Measurements from ENCODE around the gene ADSL.
"Not testable (repeated sequence)": the region's sequence is repeated elsewhere in the genome, so short reads cannot be mapped to it uniquely, and the experiment has no call there.

The ADSL gene

DNA sequence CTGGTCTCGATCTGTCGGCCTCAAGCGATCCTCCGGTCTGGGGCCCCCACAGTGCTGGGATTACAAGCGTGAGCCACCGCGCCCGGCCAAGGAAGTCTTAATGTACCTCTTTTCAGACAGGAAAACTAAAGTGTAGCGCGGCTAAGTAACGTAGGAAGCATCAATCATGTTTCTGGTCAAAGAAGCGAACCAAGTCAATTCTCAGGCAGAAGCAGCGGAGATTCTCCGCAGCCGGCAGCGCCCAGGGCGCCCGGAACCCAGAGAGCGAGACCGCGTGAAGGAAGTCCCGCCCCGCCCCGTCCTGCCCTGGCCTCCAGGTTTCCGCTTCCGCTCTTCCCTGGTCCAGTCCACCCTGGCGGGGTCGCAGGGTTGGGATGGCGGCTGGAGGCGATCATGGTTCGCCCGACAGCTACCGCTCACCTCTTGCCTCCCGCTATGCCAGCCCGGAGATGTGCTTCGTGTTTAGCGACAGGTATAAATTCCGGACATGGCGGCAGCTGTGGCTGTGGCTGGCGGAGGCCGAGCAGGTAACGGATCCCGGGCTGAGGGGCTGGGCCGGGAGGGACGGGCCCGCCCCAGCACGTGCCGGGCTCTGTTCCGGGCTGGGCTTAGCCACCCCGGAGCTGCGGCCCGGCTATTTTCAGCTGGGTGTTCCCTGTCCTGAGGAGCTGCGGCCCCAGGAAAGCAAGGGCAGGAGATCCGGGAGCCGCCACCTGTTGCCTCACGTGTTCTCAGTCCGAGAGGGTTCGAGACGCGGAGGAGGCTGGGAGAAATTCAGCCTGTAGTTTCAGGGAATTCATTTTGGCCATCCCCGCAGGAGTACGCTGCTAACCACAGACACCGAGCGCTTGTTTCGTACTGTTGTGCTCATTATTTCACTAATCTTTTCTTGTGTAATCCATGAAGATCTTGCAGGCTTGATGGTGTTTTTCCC lies at the start of gene ADSL:
TSS of gene ADSL (plus strand) at position 316 of the 934 bp plus-strand sequence. CDS start at position 375, 59 bp downstream.
- DNase-seq = peak; percentile 75

DNA sequence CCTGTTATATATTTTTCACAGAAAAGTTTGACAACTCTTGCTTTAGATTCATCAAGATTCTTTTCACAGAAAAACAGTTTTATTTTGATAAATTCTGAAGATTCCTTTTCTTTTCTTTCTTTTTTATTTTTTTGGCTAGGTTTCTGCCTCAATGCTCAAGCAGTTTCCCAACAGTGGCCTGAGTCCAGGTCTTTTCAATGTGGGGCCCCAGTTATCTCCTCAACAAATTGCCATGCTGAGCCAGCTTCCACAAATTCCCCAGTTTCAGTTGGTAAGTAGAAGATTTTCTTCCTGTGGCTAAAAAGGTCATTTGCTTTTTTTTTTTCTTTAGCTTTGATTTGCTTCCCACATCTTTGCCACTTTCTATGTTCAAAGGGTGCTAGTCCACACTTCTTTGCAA lies 46.0 kb upstream of the ADSL start:
- no peak for DNase-seq

DNA sequence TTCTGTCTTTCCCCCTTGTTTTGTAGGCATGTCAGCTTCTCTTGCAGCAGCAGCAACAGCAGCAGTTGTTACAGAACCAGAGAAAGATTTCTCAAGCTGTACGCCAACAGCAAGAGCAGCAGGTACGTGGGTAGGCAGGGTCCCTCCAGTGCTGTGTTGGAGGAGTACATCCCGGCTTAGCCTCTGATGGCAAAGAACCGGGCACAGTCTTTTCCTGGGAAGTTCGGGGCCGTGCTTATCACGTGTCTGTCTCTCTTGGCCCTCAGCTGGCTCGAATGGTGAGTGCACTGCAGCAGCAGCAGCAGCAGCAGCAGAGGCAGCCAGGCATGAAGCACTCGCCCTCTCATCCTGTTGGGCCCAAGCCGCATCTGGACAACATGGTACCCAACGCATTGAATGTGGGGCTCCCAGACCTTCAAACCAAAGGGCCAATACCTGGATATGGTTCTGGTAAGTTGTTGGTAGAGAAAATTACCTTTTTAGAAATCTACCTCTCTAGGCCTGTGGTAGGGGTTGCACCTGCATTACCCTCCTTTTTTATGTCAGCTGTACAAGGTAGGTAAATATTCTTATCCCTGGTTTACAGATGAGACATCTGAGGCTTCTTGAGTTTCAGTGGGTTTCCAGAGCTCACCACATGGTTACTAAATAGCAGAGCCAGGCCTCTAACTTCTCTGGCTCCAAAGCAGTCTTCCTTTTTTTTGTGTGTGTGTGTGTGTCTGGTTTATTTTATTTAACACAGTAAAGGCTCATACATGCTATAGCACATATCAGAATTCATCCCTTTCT lies 45.2 kb upstream of the ADSL start:
- DNase-seq = no peak

DNA sequence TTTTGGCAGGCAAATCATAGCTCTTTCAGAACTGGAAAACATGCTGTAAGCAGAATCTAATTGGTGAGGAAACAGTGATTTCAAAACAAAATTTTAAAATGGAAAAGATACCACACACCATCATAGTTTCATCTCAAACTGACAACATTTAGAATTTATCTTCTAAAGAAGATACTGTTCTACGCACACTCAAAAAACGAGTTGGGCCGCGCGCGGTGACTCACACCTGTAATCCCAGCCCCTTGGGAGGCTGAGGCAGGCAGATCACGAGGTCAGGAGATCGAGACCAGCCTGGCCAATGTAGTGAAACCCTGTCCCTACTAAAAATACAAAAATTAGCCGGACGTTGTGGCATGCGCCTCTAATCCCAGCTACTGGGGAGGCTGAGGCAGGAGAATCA lies 44.2 kb upstream of the ADSL start:
- DNase-seq = no peak

DNA sequence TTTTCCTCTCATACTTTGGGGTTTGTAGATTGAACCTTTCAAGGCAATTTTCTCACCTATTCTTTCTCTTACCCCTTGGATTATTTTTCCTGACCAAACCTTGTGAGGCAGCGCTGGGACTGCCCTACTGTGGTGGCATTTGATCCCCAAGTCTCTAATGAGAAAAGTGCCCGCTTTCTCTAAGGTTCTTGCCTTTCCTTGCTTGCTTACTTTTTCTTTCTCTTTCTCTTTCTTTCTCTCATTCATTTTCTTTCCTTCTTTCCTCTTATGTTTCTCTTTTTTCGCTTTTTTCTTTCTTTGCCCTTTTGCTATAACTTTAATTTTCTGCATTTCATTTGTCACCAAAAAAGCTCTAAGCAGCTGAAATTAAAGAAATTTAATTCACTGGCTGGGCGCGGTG lies 40.7 kb upstream of the ADSL start:
- no peak for DNase-seq

DNA sequence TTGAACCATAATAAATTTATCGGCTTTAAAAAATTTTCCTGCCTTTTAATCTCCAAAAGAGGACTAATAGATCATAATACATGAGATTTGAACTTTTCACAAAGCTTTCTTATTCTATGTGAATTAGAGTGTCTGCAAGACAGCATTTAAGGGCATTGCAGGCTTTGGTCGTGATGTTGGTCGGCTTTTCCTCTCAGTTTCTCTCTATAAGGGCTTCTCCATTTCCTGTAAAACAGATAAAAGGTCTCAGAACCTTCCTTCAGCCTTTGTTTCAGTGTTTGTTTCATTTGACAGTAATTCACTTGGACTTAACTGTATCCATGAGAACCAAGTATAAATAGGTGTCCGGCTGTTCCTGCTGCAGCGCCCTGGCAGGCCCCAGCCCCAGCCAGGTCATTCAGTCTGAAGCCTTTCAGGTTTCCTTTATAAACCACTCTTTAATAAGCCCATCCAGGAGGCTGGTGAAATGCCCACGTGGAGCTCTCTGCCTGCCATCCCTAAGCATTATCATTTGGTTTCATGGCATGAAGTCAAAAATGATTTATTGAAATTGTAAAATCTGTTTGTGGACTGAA lies 37.2 kb upstream of the ADSL start:
- DNase-seq = no peak

DNA sequence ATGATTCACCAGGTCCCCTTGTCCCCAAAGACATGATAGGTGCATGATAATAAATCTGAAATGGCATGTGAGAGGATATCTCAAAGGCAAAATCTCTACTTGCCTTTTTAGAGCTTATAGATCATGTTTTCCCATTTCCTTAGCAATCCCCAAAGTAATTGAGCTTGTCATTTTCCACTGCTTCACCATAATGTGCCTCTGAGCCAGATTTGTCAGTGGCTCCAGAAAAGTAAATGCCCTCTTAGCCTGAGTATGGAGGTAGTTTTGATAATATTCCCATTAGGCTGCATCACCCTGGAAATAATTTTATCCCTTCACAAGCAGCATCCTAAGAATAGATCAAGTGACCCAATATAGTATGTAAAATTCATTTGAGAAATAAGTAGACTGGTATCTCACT lies 36.7 kb upstream of the ADSL start:
- DNase-seq = no peak

DNA sequence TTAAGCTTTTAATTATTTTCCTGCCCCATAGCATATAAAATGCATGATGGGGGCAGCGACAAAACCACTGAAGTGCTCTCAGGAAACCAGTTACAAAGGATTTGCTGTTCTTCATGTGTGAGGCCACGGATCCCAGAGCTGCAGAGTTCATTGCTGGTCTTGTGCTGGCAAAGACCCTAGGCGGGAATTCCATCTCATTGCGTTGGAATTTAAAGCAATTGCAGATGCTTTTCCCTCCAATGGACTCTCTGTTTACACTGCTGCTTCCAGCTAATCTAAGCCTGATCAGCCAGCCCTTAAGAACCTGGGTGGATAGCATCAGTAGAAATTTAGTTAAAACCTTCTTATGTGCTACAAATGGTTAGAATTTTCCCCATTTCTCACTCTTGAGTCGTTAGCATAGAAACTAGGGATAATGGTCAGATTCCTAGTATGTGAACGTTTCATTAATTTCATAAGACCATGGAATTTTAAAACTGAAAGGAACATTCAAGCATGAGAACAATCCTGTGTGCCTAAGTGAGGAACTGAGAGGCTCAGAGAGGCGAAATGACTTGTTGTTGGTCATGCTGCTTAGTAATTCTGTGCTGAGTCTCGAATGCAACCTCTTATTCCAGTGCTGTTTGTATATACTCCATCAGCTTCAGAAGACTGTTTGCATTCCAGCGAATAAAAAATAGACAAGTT lies 36.1 kb upstream of the ADSL start:
- no peak for DNase-seq

DNA sequence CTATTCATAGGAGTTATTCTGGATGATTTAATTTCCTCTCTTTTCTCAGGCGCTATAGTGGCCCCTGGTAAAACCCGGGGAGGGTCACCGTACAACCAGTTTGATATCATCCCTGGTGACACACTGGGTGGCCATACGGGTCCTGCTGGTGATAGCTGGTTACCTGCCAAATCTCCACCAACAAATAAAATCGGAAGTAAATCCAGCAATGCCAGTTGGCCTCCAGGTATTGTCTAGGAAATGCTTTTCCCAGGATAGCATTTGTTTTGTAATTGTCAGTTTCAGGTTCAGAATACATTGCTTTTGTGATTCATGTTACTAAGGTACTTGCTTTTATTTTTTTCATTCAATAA lies 35.6 kb upstream of the ADSL start:
- no peak for DNase-seq

DNA sequence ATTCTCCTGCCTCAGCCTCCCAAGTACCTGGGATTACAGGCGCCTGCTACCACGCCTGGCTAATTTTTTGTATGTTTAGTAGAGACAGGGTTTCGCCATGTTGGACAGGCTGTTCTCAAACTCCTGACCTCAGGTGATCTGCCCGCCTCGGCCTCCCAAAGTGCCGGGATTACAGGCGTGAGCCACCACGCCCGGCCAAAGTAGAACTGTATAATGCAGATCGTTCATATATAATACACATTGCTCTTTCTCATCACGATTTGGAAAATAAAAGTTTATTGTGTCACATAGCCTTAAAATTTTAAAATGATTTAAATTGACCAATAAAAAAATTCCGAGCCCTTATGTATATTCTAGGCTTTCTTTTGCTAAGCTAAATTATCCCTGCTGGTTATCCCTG lies 34.7 kb upstream of the ADSL start:
- DNase-seq = not testable (repeated sequence)

DNA sequence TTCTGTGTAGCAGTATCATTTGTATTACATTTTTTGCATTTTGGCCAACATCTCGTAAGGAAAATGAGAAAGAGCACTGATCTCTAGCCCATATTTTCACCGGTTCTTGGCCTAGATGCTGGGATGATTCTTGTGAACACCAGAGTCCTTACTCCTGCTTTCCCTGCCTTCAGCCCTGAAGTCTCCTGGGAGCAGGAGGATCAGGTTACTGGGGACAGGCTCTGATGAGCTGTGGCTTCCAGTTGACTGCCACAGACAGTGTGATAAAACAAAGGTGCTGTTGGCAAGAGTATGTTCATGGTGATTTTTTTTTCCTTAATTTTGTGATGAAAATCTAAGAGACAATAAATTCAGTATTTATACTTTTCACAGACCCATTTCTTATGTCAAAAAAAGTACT lies 34.2 kb upstream of the ADSL start:
- no peak for DNase-seq

DNA sequence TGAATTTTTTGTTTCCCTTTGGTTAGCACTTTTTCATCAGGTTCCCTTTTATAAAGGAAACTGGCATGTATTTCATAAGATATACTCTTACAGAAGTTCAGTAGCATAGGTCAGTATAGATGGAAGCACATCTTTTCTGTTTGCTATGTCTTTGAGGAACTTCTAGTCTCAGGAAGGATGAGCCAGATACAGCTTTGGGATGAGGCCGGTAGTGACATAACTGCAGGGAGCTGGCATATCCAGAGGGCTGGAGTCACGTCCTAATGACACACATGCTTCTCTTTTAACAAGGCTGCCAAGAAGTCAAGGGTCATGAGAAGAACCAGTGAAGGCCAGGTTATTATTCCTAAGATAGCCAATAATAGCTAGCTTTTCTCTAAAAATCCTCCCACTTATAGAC lies 33.3 kb upstream of the ADSL start:
- DNase-seq = no peak

DNA sequence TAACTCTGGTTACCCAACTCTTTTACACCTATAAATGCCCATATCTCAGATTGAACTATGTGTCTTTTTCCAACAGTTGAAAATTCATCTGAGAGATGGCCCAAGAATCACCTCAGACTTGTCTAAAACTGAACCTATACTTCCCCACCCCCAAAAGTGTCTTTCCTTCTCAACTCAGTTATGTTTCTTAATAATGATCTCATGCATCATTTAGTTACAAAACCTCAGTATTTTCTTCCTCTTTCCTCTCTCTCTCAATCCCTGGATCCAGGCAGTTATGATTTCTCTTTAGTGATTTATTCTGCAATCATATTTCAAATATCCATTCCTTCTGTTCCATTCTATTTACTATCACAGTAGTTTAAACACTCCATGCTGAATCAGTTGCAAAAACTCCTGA lies 32.3 kb upstream of the ADSL start:
- DNase-seq = no peak

DNA sequence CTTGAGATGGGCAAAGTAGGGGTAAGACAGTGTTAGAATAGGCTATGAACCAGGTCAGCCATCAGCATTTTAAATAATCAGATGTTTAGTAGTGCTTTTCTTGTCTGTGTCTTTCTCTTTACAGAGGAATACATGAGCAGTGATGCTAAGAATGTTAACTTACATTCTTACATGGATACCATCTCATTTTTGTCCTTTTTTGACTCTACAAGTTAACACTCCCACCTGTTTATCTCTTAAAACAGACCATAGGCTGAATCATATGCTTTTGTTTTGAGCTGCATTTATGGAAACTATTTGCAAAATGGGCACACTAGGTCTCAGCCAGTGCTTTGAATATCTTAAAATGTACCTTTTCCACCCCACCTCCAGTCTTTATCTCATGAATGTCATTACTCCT lies 25.6 kb upstream of the ADSL start:
- DNase-seq = no peak

DNA sequence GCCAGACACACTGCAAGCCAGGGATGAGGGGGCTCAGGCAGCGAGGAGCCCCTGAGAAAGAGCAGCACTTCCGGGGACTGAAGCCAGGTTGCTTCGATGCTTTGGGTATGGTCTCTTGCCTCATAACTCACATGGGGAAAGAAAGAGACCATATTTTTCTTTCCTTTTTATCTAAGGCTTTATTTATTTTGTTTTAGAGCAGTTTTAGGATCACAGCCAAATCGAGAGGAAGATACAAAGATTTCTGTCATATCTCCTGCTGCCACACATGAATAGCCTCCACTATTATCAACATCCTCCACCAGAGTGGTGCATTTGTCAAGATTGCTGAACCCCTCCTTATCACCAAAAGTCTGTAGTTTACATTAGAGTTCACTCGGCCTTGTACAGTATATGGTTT lies 24.3 kb upstream of the ADSL start:
- no peak for DNase-seq

DNA sequence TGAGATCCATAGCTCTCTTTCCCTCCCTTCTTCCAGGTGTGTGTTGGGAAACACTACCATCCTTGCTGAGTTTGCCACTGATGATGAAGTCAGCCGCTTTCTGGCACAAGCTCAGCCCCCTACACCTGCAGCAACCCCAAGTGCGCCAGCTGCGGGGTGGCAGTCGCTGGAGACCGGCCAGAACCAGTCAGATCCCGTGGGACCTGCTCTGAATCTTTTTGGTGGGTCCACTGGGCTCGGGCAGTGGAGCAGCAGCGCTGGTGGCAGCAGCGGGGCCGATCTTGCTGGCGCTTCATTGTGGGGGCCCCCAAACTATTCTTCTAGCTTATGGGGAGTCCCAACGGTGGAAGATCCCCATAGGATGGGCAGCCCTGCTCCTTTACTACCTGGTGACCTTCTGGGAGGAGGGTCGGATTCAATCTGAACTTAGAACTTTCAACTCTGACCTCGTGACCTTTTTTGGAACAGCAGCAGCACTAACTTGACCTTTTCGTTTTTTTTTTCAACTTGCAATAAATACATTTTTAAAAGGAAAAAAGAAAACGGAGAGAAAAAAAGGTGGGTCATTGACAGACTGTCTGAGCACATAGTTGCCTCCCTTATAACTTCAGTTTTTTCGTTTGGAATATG lies 23.4 kb upstream of the ADSL start:
- no peak for DNase-seq

DNA sequence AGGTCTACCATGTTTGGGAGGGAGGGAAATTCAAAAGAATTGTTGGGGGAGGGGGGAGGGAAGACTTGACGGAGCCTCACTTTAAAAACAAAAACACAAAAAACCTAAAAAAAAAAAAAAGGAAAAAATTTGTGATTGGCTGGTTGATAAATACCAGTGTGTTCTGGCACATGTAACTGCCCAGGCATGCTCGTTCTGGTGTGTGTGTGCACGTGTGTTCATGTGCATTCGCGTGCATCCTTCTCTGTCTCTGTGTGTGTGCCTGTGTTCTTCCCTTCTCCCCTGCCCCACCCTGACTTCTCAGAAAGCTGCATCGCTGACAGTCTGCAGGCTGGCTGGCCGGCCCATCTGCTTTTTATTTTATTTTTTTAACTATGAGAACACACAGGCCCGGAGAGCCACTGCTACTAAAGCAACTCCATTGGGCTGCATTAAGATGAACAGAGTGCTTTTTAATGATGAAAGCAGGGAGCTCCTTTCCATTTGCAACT lies 22.6 kb upstream of the ADSL start:
- no peak for DNase-seq

DNA sequence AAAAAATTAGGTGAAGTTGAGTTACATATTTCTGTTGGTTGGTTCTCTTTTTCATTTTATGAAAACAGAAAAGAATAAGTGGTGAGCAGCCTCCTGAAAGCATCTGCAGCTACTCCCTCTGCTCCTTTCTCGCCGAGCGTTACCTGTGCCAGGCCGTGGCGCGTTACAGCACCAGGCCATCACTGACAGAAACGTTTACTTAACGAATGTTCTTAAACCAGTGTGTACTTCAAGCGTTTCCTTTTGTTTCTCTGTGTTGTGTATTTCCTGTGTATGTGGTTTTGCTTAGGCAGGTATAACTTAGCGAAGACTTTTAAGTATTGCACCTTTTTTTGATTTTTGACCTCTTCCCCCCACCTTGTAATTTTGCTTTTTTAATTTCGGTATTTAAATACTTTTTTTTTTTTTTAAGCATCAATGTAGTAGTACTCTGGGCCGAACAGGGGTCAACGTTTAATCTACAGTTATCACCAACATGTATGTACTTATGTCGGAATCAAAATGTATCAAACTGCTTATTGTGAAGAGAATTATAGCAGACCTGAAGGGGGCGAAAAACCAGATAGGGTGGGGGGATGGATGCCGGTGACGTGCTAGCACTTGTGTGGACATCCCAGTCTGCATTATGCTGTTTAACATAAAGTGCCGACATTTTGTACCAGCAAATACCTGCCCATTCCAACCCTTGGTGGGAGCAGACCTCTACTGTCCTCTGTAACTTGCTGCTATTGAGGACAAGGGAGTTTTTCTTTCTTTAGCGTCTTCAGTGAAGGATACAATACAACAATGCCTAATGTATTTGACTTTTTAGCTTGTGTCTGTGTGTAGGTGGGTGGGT lies 21.6 kb upstream of the ADSL start:
- DNase-seq = no peak

DNA sequence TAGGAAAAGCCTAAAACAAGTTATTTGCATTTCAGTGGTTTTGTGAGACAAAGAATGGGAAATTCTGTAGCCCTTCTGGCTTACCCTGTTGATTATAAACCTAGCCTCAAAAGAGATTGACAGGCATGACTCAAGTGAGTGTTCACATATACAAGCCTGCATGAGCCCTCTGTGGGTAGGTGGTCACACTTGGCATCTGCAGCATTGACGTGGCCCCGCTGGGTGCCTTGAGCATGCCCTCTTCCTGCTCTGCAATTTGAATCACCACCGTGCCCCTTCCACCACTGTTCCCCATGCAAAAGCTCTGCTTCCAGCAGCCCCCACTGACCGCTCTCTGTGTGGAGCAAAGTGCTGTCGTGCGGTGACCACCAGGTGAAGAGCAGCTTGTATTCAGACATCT lies 21.0 kb upstream of the ADSL start:
- no peak for DNase-seq

DNA sequence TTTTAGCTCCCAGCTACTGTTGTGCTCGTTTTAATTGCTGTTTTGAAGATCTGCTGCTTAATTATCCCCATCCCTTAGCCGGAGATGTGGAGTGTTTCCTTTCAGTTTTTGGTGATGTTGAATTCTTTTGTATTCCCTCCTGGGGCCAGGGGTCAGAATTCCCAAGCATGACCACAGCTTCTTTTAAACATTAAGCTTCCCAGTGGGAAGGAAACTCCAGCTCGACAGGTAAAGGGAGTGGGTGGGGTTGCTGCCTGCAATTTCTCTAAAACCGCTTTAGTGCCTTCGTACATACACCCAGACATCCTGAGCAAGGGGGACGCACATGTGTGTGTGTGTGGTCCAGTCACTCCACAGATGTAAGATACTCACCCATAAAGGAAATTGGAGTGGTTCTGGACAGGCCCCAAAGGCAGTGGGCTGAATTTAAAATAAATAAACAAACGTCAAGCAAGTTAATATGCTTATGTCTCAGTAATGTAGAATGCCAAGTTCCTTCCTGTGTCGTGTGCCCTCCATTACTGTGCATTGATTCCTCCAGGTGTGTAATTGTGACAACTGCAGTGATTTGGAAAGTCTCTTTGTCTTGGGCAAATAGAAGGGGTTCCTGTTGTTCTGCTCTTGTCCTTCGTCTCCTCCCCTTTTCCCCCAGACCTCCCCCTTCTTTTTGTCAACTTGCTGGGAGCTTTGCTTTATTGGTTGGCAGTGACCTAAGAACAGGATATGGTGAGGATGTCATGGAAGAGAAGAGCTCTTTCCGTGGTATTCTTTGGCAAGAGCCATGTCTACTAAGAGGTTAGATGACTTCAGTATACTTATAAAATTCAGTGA lies 19.2 kb upstream of the ADSL start:
- DNase-seq = peak; percentile 38

Data from DMS153 (cell line).